ENCODE measurements around the gene TCF4.
A peak's percentile ranks its signal among the peaks of the same experiment; 100 is the strongest.

TCF4 gene

GRCh38 chr18:55503167-55503820, 84.7 kb downstream of the TCF4 start:
- DNase-seq (ENCODE audit: low spot score) = no peak

GRCh38 chr18:55501982-55502710, 85.8 kb downstream of the TCF4 start:
- DNase-seq (ENCODE audit: low spot score) = peak; percentile 30

- DNase-seq (ENCODE audit: low spot score) = no peak
Observed at GRCh38 chr18:55501579-55501978, 86.4 kb downstream of the TCF4 start.

- no peak for DNase-seq (ENCODE audit: low spot score)
Observed at GRCh38 chr18:55500316-55501086, 87.5 kb downstream of the TCF4 start.

GRCh38 chr18:55499526-55499925, 88.5 kb downstream of the TCF4 start:
- peak; percentile 58 for DNase-seq (ENCODE audit: low spot score)

- DNase-seq (ENCODE audit: low spot score) = no peak
Observed at GRCh38 chr18:55497825-55498403, 90.1 kb downstream of the TCF4 start.

GRCh38 chr18:55494899-55495298, 93.1 kb downstream of the TCF4 start:
- no peak for DNase-seq (ENCODE audit: low spot score)

- DNase-seq (ENCODE audit: low spot score) = no peak
Observed at GRCh38 chr18:55494441-55494840, 93.6 kb downstream of the TCF4 start.

GRCh38 chr18:55491616-55492015, 96.4 kb downstream of the TCF4 start:
- no peak for DNase-seq (ENCODE audit: low spot score)

GRCh38 chr18:55489034-55489986, 98.7 kb downstream of the TCF4 start:
- DNase-seq (ENCODE audit: low spot score) = peak; percentile 73

- DNase-seq (ENCODE audit: low spot score) = peak; percentile 79
Observed at GRCh38 chr18:55488473-55488872, 99.5 kb downstream of the TCF4 start.

- DNase-seq (ENCODE audit: low spot score) = no peak
Observed at GRCh38 chr18:55487997-55488396, 100.0 kb downstream of the TCF4 start.

GRCh38 chr18:55486936-55487335, 101.1 kb downstream of the TCF4 start:
- no peak for DNase-seq (ENCODE audit: low spot score)

GRCh38 chr18:55485666-55486065, 102.3 kb downstream of the TCF4 start:
- peak; percentile 60 for DNase-seq (ENCODE audit: low spot score)

- peak; percentile 48 for DNase-seq (ENCODE audit: low spot score)
Observed at GRCh38 chr18:55484773-55485172, 103.2 kb downstream of the TCF4 start.

- DNase-seq (ENCODE audit: low spot score) = peak; percentile 65
Observed at GRCh38 chr18:55483266-55483871, 104.6 kb downstream of the TCF4 start.

- no peak for DNase-seq (ENCODE audit: low spot score)
Observed at GRCh38 chr18:55479656-55480420, 108.2 kb downstream of the TCF4 start.

GRCh38 chr18:55477860-55478581, 110.0 kb downstream of the TCF4 start:
- peak; percentile 71 for DNase-seq (ENCODE audit: low spot score)

GRCh38 chr18:55477499-55477859, 110.5 kb downstream of the TCF4 start:
- peak; percentile 77 for DNase-seq (ENCODE audit: low spot score)

- no peak for DNase-seq (ENCODE audit: low spot score)
Observed at GRCh38 chr18:55475916-55476315, 112.1 kb downstream of the TCF4 start.
